Body of pancreas (tissue), 4 donors: Measurements from ENCODE around the gene ATOH1. TPM values are rescaled to one million over a fixed set of nuclear protein-coding genes. Genes with fewer than 3 reads are reported as not detected.

Experiments used
- ATAC-seq: fragments of 150-250 bp; one replicate; pipeline ENCODE4 v1.9.1; 2016
- DNase-seq, 4 donors: peaks; one replicate each; pipeline ENCODE4 v3.0.0-alpha.2; 2019
- H3K27ac ChIP-seq, 4 donors: fragments of 200-600 bp; sonication (generic); 1 replicate in 3 of 4; 2 replicates in 1 of 4; pipeline versions ENCODE4 v1.5.1 to v1.6.1; 2016 to 2019; ENCODE audit warnings: mild to moderate bottlenecking in 1 of 4, mixed read lengths in 1 of 4, moderate library complexity in 1 of 4
- H3K27me3 ChIP-seq, 2 donors: fragments of 200-600 bp; sonication (generic); one replicate each; pipeline ENCODE4 v1.6.0; 2016; ENCODE audit warnings: mild to moderate bottlenecking in 1 of 2
- H3K36me3 ChIP-seq, 2 donors: fragments of 200-600 bp; sonication (generic); replicated peaks in 1 of 2; 2 replicates each; pipeline ENCODE4 v1.5.1; 2016; ENCODE audit warnings: low read depth in 2 of 2; ENCODE audit not compliant: insufficient read depth in 1 of 2
- H3K4me1 ChIP-seq: fragments of 200-600 bp; sonication (generic); one replicate; pipeline ENCODE4 v1.6.0; 2016
- H3K4me3 ChIP-seq, 2 donors: fragments of 200-600 bp; sonication (generic); 1 replicate in 1 of 2; 2 replicates in 1 of 2; pipeline ENCODE4 v1.5.1; 2016 to 2019
- H3K9me3 ChIP-seq, 3 donors: fragments of 200-600 bp; sonication (generic); 1 replicate in 2 of 3; 2 replicates in 1 of 3; pipeline ENCODE4 v1.5.1; 2016
- POLR2A ChIP-seq, 3 donors: fragments of 450-650 bp; IDR thresholded peaks; one replicate each; pipeline ENCODE4 v1.6.1; 2016; ENCODE audit warnings: antibody characterized with exemption in 3 of 3, mild to moderate bottlenecking in 2 of 3
- WGBS, 2 donors: methylation state at CpG; one replicate each; pipeline ENCODE4 v1.1.5; 2017; 5-methylcytosine and 5-hydroxymethylcytosine counted together
- intact Hi-C: fragments of 100-400 bp; cut with DNase I; formaldehyde crosslinking; loops from one replicate; pipeline ENCODE4 v1.15.1; 2023
- total RNA-seq, 2 donors: library from RNA; depleted of rRNA; stranded (reverse); fragments of >200 nt; gene quantifications; one replicate each; pipeline ENCODE4 v1.1.0, GENCODE V29; 2016
- TF ChIP-seq, protein P1 (sequence below), 7 experiments: fragments of 450-650 bp in 4 of 7; fragments of 200-600 bp in 3 of 7; sonication (generic) in 3 of 7; IDR thresholded peaks; one replicate each; pipeline ENCODE4 v1.5.1; 2016 to 2019; ENCODE audit warnings: antibody characterized with exemption in 7 of 7

Gene ATOH1
- total RNA-seq, 2 donors from 2014 or later = not detected

DNA sequence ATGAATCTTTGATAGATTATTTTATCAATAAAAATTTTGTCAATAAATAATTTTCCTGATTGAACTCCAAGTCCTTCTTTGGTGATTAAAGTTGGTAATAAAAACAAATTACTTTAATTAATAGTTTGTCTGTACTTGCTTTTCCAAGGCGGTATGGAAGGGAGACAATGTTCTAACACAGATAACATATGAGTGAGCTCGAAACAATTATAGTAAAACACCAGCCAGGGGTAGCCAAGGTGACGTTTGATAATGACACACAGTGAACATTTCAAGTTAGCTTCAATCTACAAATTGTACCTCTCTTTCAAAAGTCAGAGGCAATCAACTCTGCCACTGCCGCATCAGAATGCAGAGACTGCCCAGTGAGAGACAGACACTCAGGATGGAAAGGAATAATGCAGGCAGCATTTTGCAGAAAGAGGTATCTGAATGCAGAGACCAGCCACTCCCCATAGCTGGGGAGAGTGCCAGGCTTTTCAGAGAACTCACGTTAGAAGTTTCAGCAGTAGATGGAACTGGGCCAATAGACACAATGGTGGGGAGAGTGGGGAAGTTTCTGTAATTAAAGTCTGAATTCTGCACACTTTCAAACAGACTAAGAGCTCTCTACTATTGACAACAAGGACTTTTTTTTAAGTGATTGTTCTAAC is 18.1 kb upstream of the ATOH1 start:
- H3K9me3 ChIP-seq = no peaks in the 10 kb centered on the region
- DNase-seq = peak in 3 of 4 donors; percentile 19 to 30 (median 27)
- H3K27me3 ChIP-seq = no peaks in the 10 kb centered on the region
- TF ChIP-seq, protein P1, sequence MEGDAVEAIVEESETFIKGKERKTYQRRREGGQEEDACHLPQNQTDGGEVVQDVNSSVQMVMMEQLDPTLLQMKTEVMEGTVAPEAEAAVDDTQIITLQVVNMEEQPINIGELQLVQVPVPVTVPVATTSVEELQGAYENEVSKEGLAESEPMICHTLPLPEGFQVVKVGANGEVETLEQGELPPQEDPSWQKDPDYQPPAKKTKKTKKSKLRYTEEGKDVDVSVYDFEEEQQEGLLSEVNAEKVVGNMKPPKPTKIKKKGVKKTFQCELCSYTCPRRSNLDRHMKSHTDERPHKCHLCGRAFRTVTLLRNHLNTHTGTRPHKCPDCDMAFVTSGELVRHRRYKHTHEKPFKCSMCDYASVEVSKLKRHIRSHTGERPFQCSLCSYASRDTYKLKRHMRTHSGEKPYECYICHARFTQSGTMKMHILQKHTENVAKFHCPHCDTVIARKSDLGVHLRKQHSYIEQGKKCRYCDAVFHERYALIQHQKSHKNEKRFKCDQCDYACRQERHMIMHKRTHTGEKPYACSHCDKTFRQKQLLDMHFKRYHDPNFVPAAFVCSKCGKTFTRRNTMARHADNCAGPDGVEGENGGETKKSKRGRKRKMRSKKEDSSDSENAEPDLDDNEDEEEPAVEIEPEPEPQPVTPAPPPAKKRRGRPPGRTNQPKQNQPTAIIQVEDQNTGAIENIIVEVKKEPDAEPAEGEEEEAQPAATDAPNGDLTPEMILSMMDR (IDR thresholded peaks at IDR 0.05) = no peak
- TF ChIP-seq POLR2A (IDR thresholded peaks at IDR 0.05) = no peak
- ATAC-seq = peak; percentile 33
- no peak overlapping the region for H3K27ac ChIP-seq
- H3K4me3 ChIP-seq = no peak overlapping the region
- intact Hi-C loops = no loop called here
- peaks cover 4% of the 10 kb centered on the region for H3K4me1 ChIP-seq
- H3K36me3 ChIP-seq = no peaks in the 10 kb centered on the region
- WGBS, 2 donors = 41 to 44% methylated on average over 5 of the region's 5 CpGs

DNA sequence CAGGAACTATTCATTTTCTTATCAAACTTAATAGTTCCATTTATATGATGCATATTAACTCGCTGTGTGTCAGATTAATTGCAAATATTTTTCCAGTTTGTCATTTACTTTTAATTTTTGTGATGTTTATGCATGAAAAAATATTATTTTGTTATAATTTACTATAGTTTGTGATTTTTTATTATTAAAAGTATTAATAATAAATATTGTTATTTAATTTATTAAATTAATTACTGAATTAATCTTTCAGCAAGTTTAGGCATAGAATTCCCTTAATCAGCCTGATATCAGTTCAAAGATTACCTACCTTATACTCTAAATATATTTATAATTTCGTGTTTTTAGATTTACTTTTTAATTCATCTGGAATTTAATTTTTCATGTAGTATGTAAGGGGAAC is 15.5 kb upstream of the ATOH1 start:
- WGBS, 2 donors = 59 to 67% methylated on average over 2 of the region's 2 CpGs
- no peak for TF ChIP-seq POLR2A (IDR thresholded peaks at IDR 0.05)
- TF ChIP-seq, protein P1 (IDR thresholded peaks at IDR 0.05) = no peak

DNA sequence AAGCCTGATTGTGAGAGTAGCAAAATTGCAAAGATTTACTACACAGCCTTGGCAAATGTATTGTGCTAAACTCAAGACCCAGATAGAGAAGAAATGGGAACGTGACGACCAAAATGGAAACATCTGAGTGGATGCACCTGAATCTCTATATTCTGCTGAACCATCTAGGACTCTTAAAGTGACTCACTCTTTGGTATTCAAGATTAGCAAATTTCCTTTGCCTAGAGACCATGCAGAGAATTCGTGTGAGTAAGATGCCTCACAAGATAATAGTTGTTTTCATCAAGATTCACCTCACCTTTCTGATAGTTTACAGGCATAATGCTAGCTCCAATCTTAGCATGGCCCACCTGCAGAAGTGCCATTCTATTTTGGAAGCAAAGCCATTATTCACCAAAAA is 14.4 kb upstream of the ATOH1 start:
- 52 to 70% methylated on average over 3 of the region's 3 CpGs for WGBS, 2 donors
- no peak for TF ChIP-seq POLR2A (IDR thresholded peaks at IDR 0.05)
- TF ChIP-seq, protein P1 (IDR thresholded peaks at IDR 0.05) = no peak
- intact Hi-C loops = no loop called here

More for the DNA sequence above, 15.5 kb upstream of the ATOH1 start:
- H3K4me1 ChIP-seq = peaks cover 4% of the 10 kb centered on the region
- no peak overlapping the region for H3K27ac ChIP-seq
- H3K36me3 ChIP-seq = no peaks in the 10 kb centered on the region
- no peaks in the 10 kb centered on the region for H3K27me3 ChIP-seq
- H3K9me3 ChIP-seq = no peaks in the 10 kb centered on the region
- DNase-seq = no peak
- no peak for ATAC-seq
- intact Hi-C loops = no loop called here
- H3K4me3 ChIP-seq = no peak overlapping the region

DNA sequence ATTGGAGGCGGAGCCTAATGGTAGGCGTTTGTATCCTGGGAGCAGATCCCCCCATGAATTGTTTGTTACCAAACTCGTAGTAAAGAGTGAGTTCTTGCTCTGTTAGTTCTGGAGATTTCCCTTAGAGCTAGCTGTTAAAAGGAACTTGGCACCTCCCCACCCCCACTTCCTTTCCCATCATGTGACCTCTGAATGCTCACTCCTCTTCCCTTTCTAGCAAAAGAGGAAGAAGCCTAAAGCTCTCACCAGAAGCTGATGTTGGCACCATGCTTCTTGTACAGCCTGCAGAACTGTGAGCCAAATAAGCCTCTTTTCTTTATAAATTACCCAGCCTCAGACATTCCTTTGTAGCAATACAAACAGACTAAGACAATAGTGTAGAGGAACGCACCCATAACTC is 13.8 kb upstream of the ATOH1 start:
- Histone ChIP-seq H3K4me1 (peaks cover 2% of the 10 kb centered on the region), H3K9me3 (no peaks in the 10 kb centered on the region), H3K27me3 (no peaks in the 10 kb centered on the region), H3K27ac (no peak overlapping the region), H3K36me3 (no peaks in the 10 kb centered on the region), H3K4me3 (no peak overlapping the region)
- intact Hi-C loops = no loop called here
- ATAC-seq (no peak), DNase-seq (peak in 1 of 4 donors; percentile 32)
- 43 to 49% methylated on average over 4 of the region's 4 CpGs for WGBS, 2 donors
- TF ChIP-seq, protein P1 (IDR thresholded peaks at IDR 0.05) = no peak
- no peak for TF ChIP-seq POLR2A (IDR thresholded peaks at IDR 0.05)

More for the DNA sequence above, 14.4 kb upstream of the ATOH1 start:
- Histone ChIP-seq H3K4me1 (peaks cover 4% of the 10 kb centered on the region), H3K36me3 (no peaks in the 10 kb centered on the region), H3K4me3 (no peak overlapping the region), H3K27ac (no peak overlapping the region), H3K27me3 (no peaks in the 10 kb centered on the region), H3K9me3 (no peaks in the 10 kb centered on the region)
- ATAC-seq (no peak), DNase-seq (no peak)
